B cell (primary cell): ENCODE measurements around the gene GLIS1. TPM values are rescaled to one million over a fixed set of nuclear protein-coding genes. Genes with fewer than 3 reads are reported as not detected.

Source experiments
- ATAC-seq: fragments of 200-7000 bp; cut with Tn5 transposase; one replicate; pipeline ENCODE4 v1.10.0; 2021; ENCODE audit warnings: low read depth, mild to moderate bottlenecking, moderate number of reproducible peaks, moderate library complexity
- CTCF ChIA-PET: fragments of 350-600 bp; sonication (Branson Sonifier 250); formaldehyde crosslinking; loops from one replicate; lab custom pipeline; 2021; ENCODE audit warnings: antibody characterized with exemption, inconsistent platforms; lab: Charles Lee
- POLR2A ChIA-PET: fragments of 350-600 bp; sonication (Branson Sonifier 250); formaldehyde crosslinking; loops from one replicate; lab custom pipeline; 2021; ENCODE audit warnings: antibody characterized with exemption; lab: Charles Lee
- DNase-seq: peaks from one replicate; pipeline ENCODE4 v3.0.0; 2013
- H2AFZ ChIP-seq: 2 replicates; pipeline ENCODE4 v1.6.1; 2012; ENCODE audit warnings: mild to moderate bottlenecking, low read depth, low read length; ENCODE audit not compliant: insufficient read depth, poor library complexity, severe bottlenecking
- H3K27ac ChIP-seq, 2 donors: 1 replicate in 1 of 2; 2 replicates in 1 of 2; pipeline ENCODE4 v1.5.1; 2012 to 2013; ENCODE audit warnings: low read length in 2 of 2, mild to moderate bottlenecking in 2 of 2, moderate library complexity in 1 of 2
- H3K27me3 ChIP-seq, 4 experiments: fragments of 200-600 bp in 1 of 4; sonication (generic) in 1 of 4; replicated peaks in 1 of 4; 1 replicate in 2 of 4; 2 replicates in 2 of 4; pipeline versions ENCODE4 v1.6.1 to v1.7.0; 2013 to 2016; ENCODE audit warnings: low read length in 3 of 4, mild to moderate bottlenecking in 2 of 4, mixed read lengths in 1 of 4, moderate library complexity in 1 of 4; ENCODE audit not compliant: insufficient read depth in 4 of 4, control insufficient read depth in 3 of 4; ENCODE audit errors: control extremely low read depth in 1 of 4
- H3K36me3 ChIP-seq, 2 experiments: replicated peaks in 1 of 2; 1 replicate in 1 of 2; 2 replicates in 1 of 2; pipeline versions ENCODE4 v1.6.1 to v1.7.1; 2013; ENCODE audit warnings: low read length in 1 of 2; ENCODE audit not compliant: insufficient read depth in 2 of 2, control insufficient read depth in 1 of 2; ENCODE audit errors: control extremely low read depth in 1 of 2, extremely low read depth in 1 of 2
- H3K4me1 ChIP-seq, 2 donors: fragments of 200-600 bp in 1 of 2; sonication (generic) in 1 of 2; 1 replicate in 1 of 2; 2 replicates in 1 of 2; pipeline versions ENCODE4 v1.5.1 to v1.6.1; 2013 to 2017; ENCODE audit warnings: low read length in 2 of 2; ENCODE audit not compliant: control insufficient read depth in 2 of 2, insufficient read depth in 2 of 2
- H3K4me2 ChIP-seq: replicated peaks from 2 replicates; pipeline ENCODE3; 2012; ENCODE audit warnings: mild to moderate bottlenecking, low read depth, low read length; ENCODE audit not compliant: poor library complexity, severe bottlenecking
- H3K4me3 ChIP-seq, 5 experiments: fragments of 200-600 bp in 1 of 5; sonication (generic) in 1 of 5; 1 replicate in 3 of 5; 2 replicates in 2 of 5; pipeline versions ENCODE4 v1.5.1 to v1.7.0; 2011 to 2016; ENCODE audit warnings: low read length in 4 of 5, mild to moderate bottlenecking in 4 of 5, low read depth in 2 of 5, control low read depth in 1 of 5, moderate library complexity in 1 of 5; ENCODE audit not compliant: insufficient read depth in 1 of 5; ENCODE audit errors: control extremely low read depth in 1 of 5, extremely low read depth in 1 of 5
- H3K79me2 ChIP-seq: fragments of 200-600 bp; sonication (generic); one replicate; pipeline ENCODE4 v1.6.0; 2016; ENCODE audit warnings: low read length; ENCODE audit not compliant: control insufficient read depth, insufficient read depth
- H3K9ac ChIP-seq: fragments of 200-600 bp; sonication (generic); 2 replicates; pipeline ENCODE4 v1.6.1; 2017; ENCODE audit warnings: mild to moderate bottlenecking, low read length, moderate library complexity
- H3K9me3 ChIP-seq, 3 donors: one replicate each; pipeline versions ENCODE4 v1.6.1 to v1.7.1; 2013; ENCODE audit warnings: low read length in 2 of 3; ENCODE audit not compliant: control insufficient read depth in 2 of 3, insufficient read depth in 1 of 3; ENCODE audit errors: control extremely low read depth in 1 of 3
- H4K20me1 ChIP-seq: 2 replicates; pipeline ENCODE4 v1.6.0; 2012; ENCODE audit warnings: mild to moderate bottlenecking, low read length; ENCODE audit not compliant: insufficient read depth, control insufficient read depth, poor library complexity, severe bottlenecking
- H3K27ac Mint-ChIP-seq: one replicate; pipeline ENCODE4 v1.8.0; 2021; ENCODE audit warnings: mixed read lengths
- H3K27me3 Mint-ChIP-seq: one replicate; pipeline ENCODE4 v1.8.0; 2021; ENCODE audit warnings: mixed read lengths
- H3K4me1 Mint-ChIP-seq: one replicate; pipeline ENCODE4 v1.8.0; 2021; ENCODE audit warnings: mixed read lengths
- H3K4me3 Mint-ChIP-seq: one replicate; pipeline ENCODE4 v1.8.0; 2021; ENCODE audit warnings: mixed read lengths
- H3K9me3 Mint-ChIP-seq: one replicate; pipeline ENCODE4 v1.8.0; 2022; ENCODE audit warnings: mixed read lengths; ENCODE audit not compliant: insufficient read depth
- CTCF ChIP-seq: fragments of 200-600 bp; IDR thresholded peaks from one replicate; pipeline ENCODE4 v1.8.0; 2022; ENCODE audit warnings: antibody characterized with exemption, mild to moderate bottlenecking
- EZH2 ChIP-seq: IDR thresholded peaks from 2 replicates; pipeline ENCODE4 v1.6.1; 2012; ENCODE audit warnings: borderline replicate concordance, low read depth, mild to moderate bottlenecking, moderate library complexity, low read length; ENCODE audit not compliant: insufficient read depth, poor library complexity, severe bottlenecking
- WGBS: methylation state at CpG from one replicate; pipeline ENCODE4 v1.1.5; 2013; ENCODE audit warnings: missing lambda C conversion rate; ENCODE audit not compliant: insufficient coverage; 5-methylcytosine and 5-hydroxymethylcytosine counted together
- intact Hi-C: fragments of 100-400 bp; cut with micrococcal nuclease; formaldehyde crosslinking; loops from one replicate; pipeline ENCODE4 v1.10.0; 2022
- polyA plus RNA-seq: library from polyadenylated mRNA; depleted of rRNA; stranded (reverse); fragments of >200 nt; gene quantifications from 2 replicates; pipeline ENCODE4 v1.2.3, GENCODE V29; 2012
- total RNA-seq, 2 donors: library from RNA; stranded (reverse); fragments of 120-200 nt in 1 of 2; gene quantifications; 1 replicate in 1 of 2; 2 replicates in 1 of 2; pipeline versions ENCODE4 v1.2.3 to v1.2.4, GENCODE V29; 2013 to 2022

The GLIS1 gene
- total and polyA plus RNA-seq, 2 donors (not counting 1 experiment from before 2014, with no cell fraction given) = not detected

GRCh38 chr1:53526451-53527101 lies 212.4 kb downstream of the GLIS1 start:
- Histone ChIP-seq H3K9me3 (no peaks in the 10 kb centered on the region), H3K79me2 (no peaks in the 10 kb centered on the region), H3K4me3 (no peak overlapping the region), H3K27me3 (no peaks in the 10 kb centered on the region), H3K4me1 (no peaks in the 10 kb centered on the region), H3K4me2 (no peak overlapping the region), H3K36me3 (no peaks in the 10 kb centered on the region), H3K27ac (no peak overlapping the region), H4K20me1 (no peaks in the 10 kb centered on the region), H2AFZ (no peak overlapping the region), H3K9ac (no peak overlapping the region)
- intact Hi-C loops = no loop called here
- ATAC-seq = no peak
- Mint-ChIP-seq H3K4me3 (no peak overlapping the region), H3K4me1 (no peaks in the 10 kb centered on the region), H3K27me3 (no peaks in the 10 kb centered on the region), H3K9me3 (no peaks in the 10 kb centered on the region), H3K27ac (no peak overlapping the region)
- ChIA-PET CTCF (no interaction called here), POLR2A (no interaction called here)
- TF ChIP-seq EZH2 = no peak
- 86% methylated on average over 27 of the region's 29 CpGs for WGBS
- DNase-seq = no peak

- H3K9me3 ChIP-seq = no peaks in the 10 kb centered on the region
- H3K9ac ChIP-seq = no peak overlapping the region
- DNase-seq = no peak
- H3K27me3 ChIP-seq = no peaks in the 10 kb centered on the region
- Mint-ChIP-seq H3K27me3 (no peaks in the 10 kb centered on the region), H3K4me3 (no peak overlapping the region), H3K27ac (no peak overlapping the region), H3K4me1 (no peaks in the 10 kb centered on the region), H3K9me3 (no peaks in the 10 kb centered on the region)
- WGBS = 91% methylated on average over 11 of the region's 11 CpGs
- no peak overlapping the region for H3K4me2 ChIP-seq
- no peak overlapping the region for H3K4me3 ChIP-seq
- POLR2A ChIA-PET = no interaction called here
- intact Hi-C loops = no loop called here
- no peak overlapping the region for H2AFZ ChIP-seq
- H4K20me1 ChIP-seq = no peaks in the 10 kb centered on the region
- no peaks in the 10 kb centered on the region for H3K36me3 ChIP-seq
- ATAC-seq = no peak
- no peak overlapping the region for H3K27ac ChIP-seq
- no peaks in the 10 kb centered on the region for H3K4me1 ChIP-seq
- no peak for TF ChIP-seq CTCF
- no peak for TF ChIP-seq EZH2
- H3K79me2 ChIP-seq = no peaks in the 10 kb centered on the region
- CTCF ChIA-PET = no interaction called here
These were observed 213.4 kb downstream of the GLIS1 start for GRCh38 chr1:53525595-53525994.
